NT2/D1 (cell line): ENCODE results near the gene KIF13A.

Experiments used
- DNase-seq: peaks from one replicate; pipeline ENCODE4 v3.0.0-alpha.2; 2011; ENCODE audit warnings: low read depth, low spot score
- H3K27me3 ChIP-seq: 2 replicates; pipeline ENCODE4 v1.6.0; 2011; ENCODE audit warnings: mild to moderate bottlenecking; ENCODE audit not compliant: insufficient read length, insufficient read depth
- H3K36me3 ChIP-seq: 2 replicates; pipeline ENCODE4 v1.6.1; 2011; ENCODE audit warnings: mild to moderate bottlenecking, low read length, mixed read lengths; ENCODE audit not compliant: insufficient read depth, insufficient read length
- H3K4me1 ChIP-seq: 2 replicates; pipeline ENCODE4 v1.5.1; 2011; ENCODE audit not compliant: insufficient read depth, insufficient read length
- H3K4me3 ChIP-seq: 2 replicates; pipeline ENCODE4 v1.5.1; 2011; ENCODE audit warnings: low read depth; ENCODE audit not compliant: insufficient read length
- H3K9ac ChIP-seq: 2 replicates; pipeline ENCODE4 v1.6.0; 2011; ENCODE audit warnings: low read depth; ENCODE audit not compliant: insufficient read length
- H3K9me3 ChIP-seq: 2 replicates; pipeline ENCODE4 v1.5.1; 2011; ENCODE audit warnings: mild to moderate bottlenecking, low read length; ENCODE audit not compliant: insufficient read depth
- SUZ12 ChIP-seq: IDR thresholded peaks from 2 replicates; pipeline ENCODE4 v1.6.1; 2011; ENCODE audit not compliant: insufficient read length, insufficient read depth; ENCODE audit errors: extremely low read depth
- YY1 ChIP-seq: IDR thresholded peaks from 2 replicates; pipeline ENCODE4 v1.6.1; 2011; ENCODE audit not compliant: insufficient read length, insufficient read depth
- ZNF274 ChIP-seq: IDR thresholded peaks from 2 replicates; pipeline ENCODE4 v1.6.1; 2011; ENCODE audit warnings: mild to moderate bottlenecking, low read depth, low read length

Gene KIF13A

DNA sequence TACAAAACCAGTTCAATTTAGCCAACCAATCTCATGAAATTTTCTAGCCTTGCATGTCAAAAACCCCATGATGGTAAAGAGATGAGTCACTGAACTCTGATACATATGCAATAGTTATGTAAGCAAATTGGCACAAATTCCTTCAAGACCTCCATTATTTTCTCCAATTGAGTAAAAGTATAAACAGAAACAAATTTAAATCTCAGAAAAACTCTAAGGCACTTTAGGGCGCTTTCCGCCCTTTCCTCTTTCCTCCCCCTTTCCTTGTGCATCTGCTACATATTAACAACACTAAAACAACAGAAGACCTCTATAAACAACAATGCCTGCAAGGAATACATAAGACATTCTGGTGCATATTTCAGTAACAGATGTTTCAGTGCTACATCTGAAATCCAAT is 48.5 kb downstream of the KIF13A start:
- H3K9ac ChIP-seq: no peak overlapping the region
- no peaks in the 10 kb centered on the region for H3K4me1 ChIP-seq
- no peaks in the 10 kb centered on the region for H3K27me3 ChIP-seq
- no peaks in the 10 kb centered on the region for H3K36me3 ChIP-seq
- TF ChIP-seq SUZ12 (no peak), YY1 (no peak), ZNF274 (no peak)
- no peak overlapping the region for H3K4me3 ChIP-seq
- DNase-seq: no peak
- H3K9me3 ChIP-seq: no peaks in the 10 kb centered on the region

- Histone ChIP-seq H3K4me3 (no peak overlapping the region), H3K4me1 (no peaks in the 10 kb centered on the region), H3K9ac (no peak overlapping the region), H3K27me3 (no peaks in the 10 kb centered on the region), H3K36me3 (no peaks in the 10 kb centered on the region), H3K9me3 (no peaks in the 10 kb centered on the region)
- no peak for TF ChIP-seq SUZ12
- no peak for TF ChIP-seq YY1
- TF ChIP-seq ZNF274: no peak
- no peak for DNase-seq
Observed at GRCh38 chr6:17935188-17936149, 52.0 kb downstream of the KIF13A start.

DNA sequence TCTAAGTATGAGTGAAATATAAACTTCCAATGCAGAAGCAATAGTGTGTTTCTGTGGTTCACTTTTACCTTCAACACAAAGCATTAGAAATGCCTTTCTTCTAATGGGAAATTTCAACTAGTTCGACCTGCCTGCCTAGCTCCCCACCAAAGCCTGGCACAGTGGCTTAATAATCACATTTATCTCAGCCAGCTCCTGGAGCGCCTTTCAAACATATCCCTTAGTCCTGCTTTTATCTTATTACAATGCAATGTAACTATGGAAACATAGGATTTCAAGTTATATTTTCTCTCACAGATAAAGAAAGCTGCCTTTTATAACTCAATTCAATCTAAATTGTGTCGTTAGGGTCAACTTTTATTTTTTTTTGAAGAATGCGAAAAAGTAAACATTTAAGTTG is 53.7 kb downstream of the KIF13A start:
- Histone ChIP-seq H3K4me1 (no peaks in the 10 kb centered on the region), H3K36me3 (no peaks in the 10 kb centered on the region)
- TF ChIP-seq SUZ12 (no peak), YY1 (no peak), ZNF274 (no peak)

DNA sequence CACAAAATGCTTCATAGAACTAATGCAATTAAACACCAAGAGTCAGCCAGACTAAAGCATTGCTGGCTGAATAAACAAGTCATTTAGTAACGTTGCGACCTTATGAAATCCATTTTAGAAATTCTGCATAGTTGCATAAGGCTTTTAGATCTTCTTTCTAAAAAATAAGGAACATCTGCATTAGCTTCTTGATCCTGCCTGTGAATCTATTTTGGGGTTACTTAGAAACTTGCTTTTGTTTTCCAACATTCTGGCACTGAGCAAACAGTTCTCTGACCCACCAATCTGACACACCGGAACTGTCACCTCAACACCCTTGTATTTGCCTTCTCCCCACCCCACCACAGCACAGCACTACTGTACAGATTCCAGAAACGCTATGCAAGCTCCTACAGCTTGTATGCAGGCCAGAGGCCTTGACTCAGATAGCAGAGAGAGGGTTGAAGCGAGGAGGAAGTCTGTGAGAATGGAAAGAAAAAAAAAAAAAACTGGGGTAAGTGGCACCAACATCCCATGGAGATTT is 55.0 kb downstream of the KIF13A start:
- TF ChIP-seq YY1 (no peak), ZNF274 (no peak), SUZ12 (no peak)
- DNase-seq: no peak
- Histone ChIP-seq H3K27me3 (no peaks in the 10 kb centered on the region), H3K4me1 (no peaks in the 10 kb centered on the region), H3K36me3 (no peaks in the 10 kb centered on the region), H3K4me3 (no peak overlapping the region), H3K9ac (no peak overlapping the region), H3K9me3 (no peaks in the 10 kb centered on the region)

More for the DNA sequence above, 53.7 kb downstream of the KIF13A start:
- Histone ChIP-seq H3K27me3 (no peaks in the 10 kb centered on the region), H3K4me3 (no peak overlapping the region), H3K9me3 (no peaks in the 10 kb centered on the region), H3K9ac (no peak overlapping the region)
- DNase-seq: no peak

DNA sequence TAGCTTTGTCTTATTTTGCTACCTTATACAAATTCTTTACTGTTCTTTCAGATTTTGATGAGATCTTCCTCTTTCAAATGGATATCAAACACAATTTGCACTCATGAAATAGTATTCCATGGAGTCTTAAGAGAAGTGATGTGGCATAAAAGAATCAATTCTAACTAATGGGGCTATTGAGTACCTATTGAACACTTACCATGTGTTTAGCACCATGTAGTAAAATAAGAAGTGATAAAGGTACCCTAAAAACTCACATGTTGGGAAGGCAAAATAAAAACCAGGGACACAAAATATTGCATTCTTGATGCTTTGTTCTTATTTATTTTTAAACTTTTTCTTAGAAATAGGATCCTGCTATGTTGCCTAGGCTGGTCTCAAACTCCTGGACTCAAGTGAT is 56.2 kb downstream of the KIF13A start:
- Histone ChIP-seq H3K9ac (no peak overlapping the region), H3K9me3 (no peaks in the 10 kb centered on the region), H3K36me3 (no peaks in the 10 kb centered on the region), H3K27me3 (no peaks in the 10 kb centered on the region), H3K4me3 (no peak overlapping the region), H3K4me1 (no peaks in the 10 kb centered on the region)
- TF ChIP-seq SUZ12: no peak
- no peak for TF ChIP-seq ZNF274
- no peak for TF ChIP-seq YY1
- no peak for DNase-seq

- Histone ChIP-seq H3K4me1 (no peaks in the 10 kb centered on the region), H3K36me3 (no peaks in the 10 kb centered on the region), H3K27me3 (no peaks in the 10 kb centered on the region), H3K9me3 (no peaks in the 10 kb centered on the region), H3K9ac (no peak overlapping the region), H3K4me3 (no peak overlapping the region)
- no peak for TF ChIP-seq YY1
- no peak for TF ChIP-seq ZNF274
- no peak for DNase-seq
Observed at GRCh38 chr6:17930321-17930993, 57.0 kb downstream of the KIF13A start.
